ENCODE measurements around the gene LETM1. TPM values are rescaled to one million over a fixed set of nuclear protein-coding genes. Genes with fewer than 3 reads are reported as not detected.

LETM1 gene
- total RNA-seq, 4 donors from 2014 or later: 93.3 to 151 (median 121) TPM

GRCh38 chr4:1900087-1900433, 44.1 kb upstream of the LETM1 start:
- no peak for DNase-seq
- Histone ChIP-seq H3K27ac (no peak overlapping the region), H3K4me1 (no peaks in the 10 kb centered on the region), H3K9me3 (no peaks in the 10 kb centered on the region), H3K4me3 (no peak overlapping the region), H3K27me3 (no peaks in the 10 kb centered on the region), H3K36me3 (peaks cover 0 to 42% (median 0%) of the 10 kb centered on the region in 3 donors)
- no peak for TF ChIP-seq POLR2A (IDR thresholded peaks at IDR 0.05)
- TF ChIP-seq CTCF (IDR thresholded peaks at IDR 0.05): no peak

GRCh38 chr4:1899149-1900086, 43.5 kb upstream of the LETM1 start:
- DNase-seq: peak; percentile 63 to 89 (median 74)
- Histone ChIP-seq H3K27me3 (no peaks in the 10 kb centered on the region), H3K27ac (no peak overlapping the region), H3K4me3 (no peak overlapping the region), H3K9me3 (no peaks in the 10 kb centered on the region), H3K4me1 (no peaks in the 10 kb centered on the region), H3K36me3 (peaks cover 0 to 37% (median 0%) of the 10 kb centered on the region in 3 donors)
- TF ChIP-seq POLR2A (IDR thresholded peaks at IDR 0.05) (no peak), CTCF (IDR thresholded peaks at IDR 0.05) (peak; percentile 83 to 92 (median 89))

- H3K27ac ChIP-seq: no peak overlapping the region
- peaks cover 0 to 29% (median 0%) of the 10 kb centered on the region in 3 donors for H3K36me3 ChIP-seq
Measured at GRCh38 chr4:1898681-1899080, 42.7 kb upstream of the LETM1 start.

GRCh38 chr4:1898007-1898406, 42.1 kb upstream of the LETM1 start:
- Histone ChIP-seq H3K4me3 (no peak overlapping the region), H3K27me3 (no peaks in the 10 kb centered on the region), H3K27ac (no peak overlapping the region), H3K9me3 (no peaks in the 10 kb centered on the region), H3K36me3 (peaks cover 0 to 24% (median 0%) of the 10 kb centered on the region in 3 donors), H3K4me1 (no peaks in the 10 kb centered on the region)
- TF ChIP-seq POLR2A (IDR thresholded peaks at IDR 0.05): no peak
- no peak for TF ChIP-seq CTCF (IDR thresholded peaks at IDR 0.05)
- no peak for DNase-seq

More at GRCh38 chr4:1898681-1899080, 42.7 kb upstream of the LETM1 start:
- Histone ChIP-seq H3K27me3 (no peaks in the 10 kb centered on the region), H3K4me1 (no peaks in the 10 kb centered on the region), H3K4me3 (no peak overlapping the region), H3K9me3 (no peaks in the 10 kb centered on the region)
- no peak for TF ChIP-seq CTCF (IDR thresholded peaks at IDR 0.05)
- TF ChIP-seq POLR2A (IDR thresholded peaks at IDR 0.05): no peak
- no peak for DNase-seq

GRCh38 chr4:1896658-1896991, 40.7 kb upstream of the LETM1 start:
- no peak for TF ChIP-seq CTCF (IDR thresholded peaks at IDR 0.05)
- no peak for TF ChIP-seq POLR2A (IDR thresholded peaks at IDR 0.05)
- Histone ChIP-seq H3K4me3 (no peak overlapping the region), H3K4me1 (no peaks in the 10 kb centered on the region), H3K27me3 (no peaks in the 10 kb centered on the region), H3K27ac (no peak overlapping the region), H3K36me3 (peaks cover 0 to 12% (median 0%) of the 10 kb centered on the region in 3 donors), H3K9me3 (no peaks in the 10 kb centered on the region)
- no peak for DNase-seq
